NCI-H2029 treated with DMSO at 0.1 percent for 48 hours (cell line): ENCODE data around the gene RASAL2.

Experiments
- DNase-seq: peaks from one replicate; lab custom pipeline; 2025; lab: John Stamatoyannopoulos, UW

The RASAL2 gene

GRCh38 chr1:178513278-178513983 lies 419.5 kb downstream of the RASAL2 start:
- no peak for DNase-seq

- no peak for DNase-seq
Measured at GRCh38 chr1:178516110-178516509, 422.2 kb downstream of the RASAL2 start.

GRCh38 chr1:178518894-178519293 lies 425.0 kb downstream of the RASAL2 start:
- DNase-seq: no peak

- no peak for DNase-seq
Measured at GRCh38 chr1:178520803-178521202, 426.9 kb downstream of the RASAL2 start.

GRCh38 chr1:178521241-178521640 lies 427.3 kb downstream of the RASAL2 start:
- no peak for DNase-seq

GRCh38 chr1:178527117-178527516 lies 433.2 kb downstream of the RASAL2 start:
- DNase-seq: no peak

- DNase-seq: no peak
Measured at GRCh38 chr1:178528228-178528952, 434.5 kb downstream of the RASAL2 start.

- no peak for DNase-seq
Measured at GRCh38 chr1:178528953-178529335, 435.0 kb downstream of the RASAL2 start.

- DNase-seq: no peak
Measured at GRCh38 chr1:178529364-178530036, 435.6 kb downstream of the RASAL2 start.

- no peak for DNase-seq
Measured at GRCh38 chr1:178530037-178530402, 436.1 kb downstream of the RASAL2 start.

GRCh38 chr1:178530502-178530901 lies 436.6 kb downstream of the RASAL2 start:
- DNase-seq: no peak

GRCh38 chr1:178531887-178532286 lies 438.0 kb downstream of the RASAL2 start:
- no peak for DNase-seq

- no peak for DNase-seq
Measured at GRCh38 chr1:178532392-178532791, 438.5 kb downstream of the RASAL2 start.

GRCh38 chr1:178533121-178533946 lies 439.4 kb downstream of the RASAL2 start:
- DNase-seq: no peak
